Measurements from ENCODE around the gene RIPK4.

GRCh38 chr21:41794600-41794999 is 27.7 kb upstream of the RIPK4 start:
- TF ChIP-seq TAF1 (IDR thresholded peaks at IDR 0.05; ENCODE audit: low read depth, low read length) (no peak), POLR2A (IDR thresholded peaks at IDR 0.05; ENCODE audit: low read depth, low read length) (no peak), POLR2AphosphoS5 (IDR thresholded peaks at IDR 0.05; ENCODE audit: low read depth, low read length) (no peak), SPI1 (IDR thresholded peaks at IDR 0.05; ENCODE audit: low read depth, low read length) (no peak), PAX5 (IDR thresholded peaks at IDR 0.05; ENCODE audit: insufficient read depth, low read length, severe bottlenecking) (no peak)
